22Rv1 (cell line): Measurements from ENCODE around the gene IGBP1.

Experiments used
- H3K27ac ChIP-seq: fragments of 450-650 bp; 2 replicates; pipeline ENCODE4 v1.5.1; 2017
- ZFX ChIP-seq: fragments of 450-650 bp; IDR thresholded peaks from 2 replicates; pipeline ENCODE4 v1.6.1; 2017; ENCODE audit warnings: antibody characterized with exemption, borderline replicate concordance
- TF ChIP-seq, protein P1 (sequence below): fragments of 450-650 bp; IDR thresholded peaks from 2 replicates; pipeline ENCODE4 v1.5.1; 2017; ENCODE audit warnings: mild to moderate bottlenecking

IGBP1 gene

DNA sequence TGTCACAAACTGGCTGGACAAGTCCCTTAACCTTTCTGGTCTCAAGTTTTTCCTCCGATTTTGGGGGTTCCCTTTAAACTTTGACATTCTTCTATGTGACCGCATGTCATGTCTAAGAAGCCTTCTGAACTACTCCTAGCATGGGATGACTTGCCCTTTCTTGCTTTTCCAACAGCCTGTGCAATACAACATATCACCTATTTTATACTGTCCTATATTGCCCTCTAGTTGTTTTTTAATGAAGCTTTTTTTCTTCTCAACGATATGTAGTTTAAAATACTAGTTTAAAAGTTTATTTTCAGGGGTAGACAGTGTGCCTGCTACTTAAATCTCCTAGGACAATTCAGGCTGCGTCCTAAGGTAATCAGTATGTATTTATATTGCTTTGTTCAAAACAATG, 1.0 kb upstream of the IGBP1 start:
- peak overlapping the region; percentile 84 for H3K27ac ChIP-seq
- no peak for TF ChIP-seq ZFX
- TF ChIP-seq, protein P1, sequence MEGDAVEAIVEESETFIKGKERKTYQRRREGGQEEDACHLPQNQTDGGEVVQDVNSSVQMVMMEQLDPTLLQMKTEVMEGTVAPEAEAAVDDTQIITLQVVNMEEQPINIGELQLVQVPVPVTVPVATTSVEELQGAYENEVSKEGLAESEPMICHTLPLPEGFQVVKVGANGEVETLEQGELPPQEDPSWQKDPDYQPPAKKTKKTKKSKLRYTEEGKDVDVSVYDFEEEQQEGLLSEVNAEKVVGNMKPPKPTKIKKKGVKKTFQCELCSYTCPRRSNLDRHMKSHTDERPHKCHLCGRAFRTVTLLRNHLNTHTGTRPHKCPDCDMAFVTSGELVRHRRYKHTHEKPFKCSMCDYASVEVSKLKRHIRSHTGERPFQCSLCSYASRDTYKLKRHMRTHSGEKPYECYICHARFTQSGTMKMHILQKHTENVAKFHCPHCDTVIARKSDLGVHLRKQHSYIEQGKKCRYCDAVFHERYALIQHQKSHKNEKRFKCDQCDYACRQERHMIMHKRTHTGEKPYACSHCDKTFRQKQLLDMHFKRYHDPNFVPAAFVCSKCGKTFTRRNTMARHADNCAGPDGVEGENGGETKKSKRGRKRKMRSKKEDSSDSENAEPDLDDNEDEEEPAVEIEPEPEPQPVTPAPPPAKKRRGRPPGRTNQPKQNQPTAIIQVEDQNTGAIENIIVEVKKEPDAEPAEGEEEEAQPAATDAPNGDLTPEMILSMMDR, result no peak

DNA sequence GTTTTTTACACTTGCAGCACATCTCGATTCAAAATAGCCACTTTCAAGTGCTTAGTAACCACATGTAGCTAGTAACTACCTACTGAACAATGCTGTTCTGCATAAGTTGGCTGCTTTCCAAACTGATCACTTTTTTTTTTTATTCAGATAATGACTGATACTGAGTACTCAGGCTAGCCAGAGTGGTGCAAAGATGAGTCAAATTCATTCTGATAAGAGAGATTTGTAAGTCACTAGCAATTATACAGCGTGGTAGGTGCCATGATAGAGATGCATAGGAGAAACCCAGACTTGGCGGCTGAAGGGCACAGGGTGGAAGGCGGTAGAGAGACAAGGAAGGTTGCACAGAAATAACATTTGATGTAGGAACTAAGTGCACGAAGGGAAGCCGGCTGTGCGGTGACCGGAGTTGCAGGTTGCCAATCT, 357 bp upstream of the IGBP1 start:
- TF ChIP-seq ZFX, result no peak
- TF ChIP-seq, protein P1, result no peak
- H3K27ac ChIP-seq, result peak overlapping the region; percentile 84

DNA sequence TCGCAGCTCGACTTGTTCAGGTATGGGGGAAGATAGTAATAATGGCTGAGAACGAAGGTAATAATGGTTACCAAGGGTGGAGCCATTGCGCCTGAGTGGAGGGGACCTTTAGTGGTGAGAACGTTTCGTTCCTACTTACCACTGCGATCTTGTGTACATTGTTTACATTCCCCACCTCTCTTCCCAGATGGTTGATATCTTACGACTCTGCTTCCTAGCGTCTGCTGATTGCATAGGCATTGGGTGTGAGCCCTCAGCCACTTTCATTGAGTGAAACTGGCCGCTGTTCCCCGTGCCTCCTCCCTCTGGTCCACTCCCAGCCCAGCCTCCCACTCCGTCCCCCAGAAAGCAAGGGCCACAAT, 850 bp downstream of the IGBP1 start:
- H3K27ac ChIP-seq, result peak overlapping the region; percentile 84
- TF ChIP-seq, protein P1, result no peak
- no peak for TF ChIP-seq ZFX

DNA sequence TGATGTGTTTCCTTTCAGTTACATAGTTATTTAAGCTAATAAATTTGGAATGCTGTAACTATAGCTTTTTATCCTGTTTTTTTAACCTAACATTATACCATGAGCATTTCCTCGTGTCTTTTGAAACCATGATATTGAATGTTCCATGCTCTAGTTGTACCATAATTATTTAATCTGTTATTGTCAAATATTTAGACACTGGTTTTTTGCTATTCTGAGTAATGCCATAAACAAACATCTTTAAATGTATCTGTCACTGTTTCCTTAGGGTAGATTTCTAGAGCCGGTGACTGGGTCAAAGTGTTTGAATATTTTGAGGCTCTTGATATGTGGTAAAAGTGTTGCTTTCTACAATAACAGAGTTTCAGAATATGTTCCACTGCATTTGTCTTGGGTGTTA, 5.4 kb downstream of the IGBP1 start:
- H3K27ac ChIP-seq, result no peak overlapping the region
- TF ChIP-seq, protein P1, result no peak
- TF ChIP-seq ZFX, result no peak

DNA sequence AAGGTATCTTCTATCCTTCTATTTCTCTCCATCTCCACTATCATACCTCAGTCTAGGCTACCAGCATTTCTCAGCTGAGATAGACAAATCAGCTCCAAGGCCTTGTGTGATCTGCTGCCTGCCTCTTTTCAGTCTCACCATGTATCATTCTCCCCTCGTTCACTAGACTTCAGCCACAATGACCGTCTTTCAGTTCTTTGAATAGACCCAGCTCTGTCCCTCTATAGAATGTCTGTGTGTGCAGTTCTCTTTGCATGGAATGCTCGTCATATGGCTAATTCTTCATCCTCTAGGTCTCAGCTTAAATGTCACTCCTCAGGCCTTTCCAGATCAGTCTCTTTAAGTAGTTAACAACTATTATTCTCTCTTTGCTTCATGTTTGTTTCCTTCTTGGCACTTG, 6.5 kb downstream of the IGBP1 start:
- no peak overlapping the region for H3K27ac ChIP-seq
- TF ChIP-seq, protein P1, result no peak
- no peak for TF ChIP-seq ZFX

DNA sequence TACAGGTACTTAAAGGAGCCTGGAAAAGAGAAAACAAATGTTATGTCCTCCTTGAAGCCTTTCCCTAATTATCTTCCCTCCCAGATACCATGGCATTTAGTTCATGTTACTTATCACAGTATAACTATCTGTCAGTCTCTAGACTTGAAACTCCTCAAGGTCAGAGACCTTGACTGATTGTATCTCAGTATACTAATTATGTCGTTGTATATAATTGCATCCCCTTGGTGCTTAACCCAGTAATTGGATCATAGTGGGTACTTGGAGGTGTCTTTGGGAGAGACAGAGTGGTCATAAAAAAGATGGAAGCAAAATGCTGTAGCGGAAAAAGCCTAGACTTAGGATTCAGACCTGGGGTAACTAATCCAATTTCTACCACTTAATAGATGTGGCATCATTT, 8.1 kb downstream of the IGBP1 start:
- TF ChIP-seq, protein P1, result no peak
- TF ChIP-seq ZFX, result no peak
- H3K27ac ChIP-seq, result no peak overlapping the region

DNA sequence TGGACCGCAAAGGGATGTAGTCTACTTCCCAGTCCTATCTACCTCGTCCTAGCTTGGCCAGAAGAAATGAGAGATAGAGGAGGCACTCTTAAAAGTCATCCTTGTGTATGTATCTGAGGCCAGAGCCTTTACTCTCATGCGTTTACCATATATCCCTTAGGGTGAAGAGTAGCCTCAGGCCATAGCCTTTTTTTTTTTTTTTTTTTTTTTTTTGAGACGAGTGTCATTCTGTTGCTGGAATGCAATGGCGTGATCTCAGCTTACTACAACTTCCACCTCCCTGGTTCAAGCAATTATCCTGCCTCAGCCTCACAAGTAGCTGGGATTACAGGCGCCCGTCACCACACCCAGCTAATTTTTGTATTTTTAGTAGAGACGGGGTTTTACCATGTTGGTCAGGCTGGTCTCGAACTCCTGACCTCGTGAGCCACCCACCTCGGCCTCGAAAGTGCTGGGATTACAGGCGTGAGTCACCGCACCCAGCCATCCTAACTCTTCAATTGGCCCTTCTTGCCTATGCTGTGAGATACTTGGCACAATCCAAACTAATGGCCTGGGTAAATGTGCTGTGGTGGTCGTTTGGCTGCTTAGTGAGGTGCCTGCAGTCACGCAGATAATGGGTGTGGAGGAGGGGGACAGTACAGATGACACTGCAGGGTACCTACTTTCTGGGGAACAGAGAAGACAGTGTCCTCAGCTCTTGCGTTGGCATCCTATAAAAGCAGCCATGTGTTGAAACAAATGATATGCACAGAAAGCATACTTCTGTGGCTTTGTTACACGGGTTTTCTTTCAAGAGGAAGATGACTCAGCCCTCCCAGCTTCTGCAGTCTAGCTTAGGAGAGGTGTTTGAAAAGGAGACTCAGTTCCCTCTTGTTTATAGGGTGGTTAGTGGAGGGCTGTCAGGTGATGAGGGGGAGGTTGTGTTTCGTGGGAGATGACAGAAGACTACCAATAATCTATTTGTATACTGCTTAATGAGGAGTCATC, 33.6 kb downstream of the IGBP1 start:
- no peak overlapping the region for H3K27ac ChIP-seq
- TF ChIP-seq ZFX, result no peak
- TF ChIP-seq, protein P1, result no peak
